H9 (cell line): ENCODE results near the gene MRTFB. TPM values are rescaled to one million over a fixed set of nuclear protein-coding genes. Genes with fewer than 3 reads are reported as not detected.

ENCODE experiments used
- DNase-seq: peaks from one replicate; pipeline ENCODE4 v3.0.0-alpha.2; 2017
- H2AFZ ChIP-seq: one replicate; pipeline ENCODE4 v1.6.1; 2013; ENCODE audit warnings: mild to moderate bottlenecking, low read length, control low read depth, moderate library complexity
- H2AK5ac ChIP-seq: 2 replicates; pipeline ENCODE4 v1.6.1; 2013; ENCODE audit warnings: low read length, control low read depth, mixed read lengths; ENCODE audit not compliant: insufficient read length
- H2BK120ac ChIP-seq: one replicate; pipeline ENCODE4 v1.6.1; 2013; ENCODE audit warnings: low read depth, mild to moderate bottlenecking, low read length, control low read depth, inconsistent platforms; ENCODE audit not compliant: poor library complexity, severe bottlenecking
- H2BK12ac ChIP-seq: 2 replicates; pipeline ENCODE4 v1.6.1; 2013; ENCODE audit warnings: low read length, control low read depth, mixed read lengths, low read depth; ENCODE audit not compliant: insufficient read length
- H2BK15ac ChIP-seq: 2 replicates; pipeline ENCODE4 v1.6.1; 2013; ENCODE audit warnings: low read depth, low read length, control low read depth
- H2BK20ac ChIP-seq: one replicate; pipeline ENCODE4 v1.6.1; 2013; ENCODE audit warnings: low read depth, mild to moderate bottlenecking, low read length, control low read depth, inconsistent platforms; ENCODE audit not compliant: poor library complexity, severe bottlenecking
- H2BK5ac ChIP-seq: 2 replicates; pipeline ENCODE4 v1.6.1; 2013; ENCODE audit warnings: low read length, control low read depth, mixed read lengths; ENCODE audit not compliant: insufficient read length
- H3K14ac ChIP-seq: 2 replicates; pipeline ENCODE4 v1.6.1; 2013; ENCODE audit warnings: low read length, control low read depth; ENCODE audit not compliant: insufficient read depth
- H3K18ac ChIP-seq: 2 replicates; pipeline ENCODE4 v1.6.1; 2013; ENCODE audit warnings: low read depth, mild to moderate bottlenecking, mixed read lengths, low read length, control low read depth; ENCODE audit not compliant: insufficient read length
- H3K23ac ChIP-seq: 2 replicates; pipeline ENCODE4 v1.6.1; 2013; ENCODE audit warnings: low read length, control low read depth, mixed read lengths, low read depth; ENCODE audit not compliant: insufficient read length
- H3K23me2 ChIP-seq: 2 replicates; pipeline ENCODE4 v1.6.1; 2013; ENCODE audit warnings: low read depth, mild to moderate bottlenecking, mixed read lengths, low read length, control low read depth; ENCODE audit not compliant: insufficient read length, poor library complexity, severe bottlenecking
- H3K27ac ChIP-seq: 2 replicates; pipeline ENCODE4 v1.5.1; 2013; ENCODE audit warnings: low read length, control low read depth, mixed read lengths, low read depth; ENCODE audit not compliant: insufficient read length
- H3K27me3 ChIP-seq: 2 replicates; pipeline ENCODE4 v1.6.1; 2013; ENCODE audit warnings: low read length, control low read depth, inconsistent platforms; ENCODE audit not compliant: insufficient read depth
- H3K4ac ChIP-seq: 2 replicates; pipeline ENCODE4 v1.6.1; 2013; ENCODE audit warnings: low read depth, mild to moderate bottlenecking, control low read depth, inconsistent platforms, low read length, moderate library complexity
- H3K4me1 ChIP-seq: 2 replicates; pipeline ENCODE4 v1.6.1; 2013; ENCODE audit warnings: low read length, control low read depth, inconsistent platforms; ENCODE audit not compliant: insufficient read depth
- H3K4me2 ChIP-seq: 2 replicates; pipeline ENCODE4 v1.6.1; 2013; ENCODE audit warnings: low read length, control low read depth, mixed read lengths; ENCODE audit not compliant: insufficient read length, insufficient read depth
- H3K56ac ChIP-seq: 2 replicates; pipeline ENCODE4 v1.6.1; 2013; ENCODE audit warnings: low read depth, mild to moderate bottlenecking, mixed read lengths, low read length, control low read depth; ENCODE audit not compliant: insufficient read length
- H3K79me1 ChIP-seq: 2 replicates; pipeline ENCODE4 v1.6.1; 2013; ENCODE audit warnings: low read depth, mild to moderate bottlenecking, moderate library complexity, low read length, control low read depth, inconsistent platforms; ENCODE audit not compliant: insufficient read depth, poor library complexity, severe bottlenecking
- H3K79me2 ChIP-seq: 2 replicates; pipeline ENCODE4 v1.6.1; 2013; ENCODE audit warnings: low read length, control low read depth, inconsistent platforms; ENCODE audit not compliant: insufficient read depth
- H3K9ac ChIP-seq: 2 replicates; pipeline ENCODE4 v1.6.1; 2013; ENCODE audit warnings: low read length, control low read depth, mixed read lengths; ENCODE audit not compliant: insufficient read length; ENCODE audit errors: extremely low read depth
- H3K9me3 ChIP-seq: one replicate; pipeline ENCODE4 v1.6.1; 2013; ENCODE audit warnings: low read depth, low read length, inconsistent platforms; ENCODE audit not compliant: control insufficient read depth
- H3T11ph ChIP-seq: one replicate; pipeline ENCODE4 v1.6.1; 2013; ENCODE audit warnings: mild to moderate bottlenecking, low read length, control low read depth, inconsistent platforms
- H4K20me1 ChIP-seq: one replicate; pipeline ENCODE4 v1.6.1; 2013; ENCODE audit not compliant: control insufficient read depth, insufficient read length, insufficient read depth
- H4K5ac ChIP-seq: 2 replicates; pipeline ENCODE4 v1.6.1; 2013; ENCODE audit warnings: low read depth, mild to moderate bottlenecking, mixed read lengths, low read length, control low read depth; ENCODE audit not compliant: insufficient read length
- H4K8ac ChIP-seq: replicated peaks from 2 replicates; pipeline ENCODE4 v1.6.1; 2013; ENCODE audit warnings: low read length, control low read depth, mixed read lengths, low read depth; ENCODE audit not compliant: insufficient read length
- H4K91ac ChIP-seq: 2 replicates; pipeline ENCODE4 v1.6.1; 2013; ENCODE audit warnings: low read depth, mild to moderate bottlenecking, moderate library complexity, mixed read lengths, low read length, control low read depth; ENCODE audit not compliant: insufficient read length
- H3K27ac Mint-ChIP-seq, 3 experiments: 2 replicates in 2 of 3; 3 replicates in 1 of 3; pipeline ENCODE4 v1.8.0; 2020 to 2021; ENCODE audit warnings: mixed read lengths in 3 of 3, mild to moderate bottlenecking in 1 of 3, moderate library complexity in 1 of 3
- H3K27me3 Mint-ChIP-seq: 2 replicates; pipeline ENCODE4 v1.8.0; 2021; ENCODE audit warnings: low read depth, mild to moderate bottlenecking, moderate library complexity, mixed read lengths
- H3K36me3 Mint-ChIP-seq, 3 experiments: 2 replicates in 2 of 3; 3 replicates in 1 of 3; pipeline ENCODE4 v1.8.0; 2020 to 2021; ENCODE audit warnings: low read depth in 3 of 3, mixed read lengths in 3 of 3; ENCODE audit not compliant: insufficient read depth in 1 of 3
- H3K4me1 Mint-ChIP-seq, 2 experiments: 2 replicates each; pipeline ENCODE4 v1.8.0; 2020; ENCODE audit warnings: mixed read lengths in 2 of 2
- H3K4me3 Mint-ChIP-seq, 2 experiments: 2 replicates in 1 of 2; 3 replicates in 1 of 2; pipeline ENCODE4 v1.8.0; 2020 to 2021; ENCODE audit warnings: mild to moderate bottlenecking in 2 of 2, mixed read lengths in 2 of 2, moderate library complexity in 1 of 2
- H3K9me3 Mint-ChIP-seq, 2 experiments: 2 replicates in 1 of 2; 3 replicates in 1 of 2; pipeline ENCODE4 v1.8.0; 2020; ENCODE audit warnings: mild to moderate bottlenecking in 2 of 2, mixed read lengths in 2 of 2, moderate library complexity in 1 of 2
- total RNA-seq: library from RNA; stranded (reverse); gene quantifications from 2 replicates; pipeline ENCODE4 v1.2.1, GENCODE V29; 2021
- TF ChIP-seq, protein P1 (sequence below): fragments of 200-600 bp; sonication (generic); conservative IDR thresholded peaks from 3 replicates; pipeline ENCODE4 v1.8.0; 2021; ENCODE audit warnings: antibody characterized with exemption, mild to moderate bottlenecking

The MRTFB gene
- total RNA-seq, 1 experiment from 2014 or later: 29.9 TPM

DNA sequence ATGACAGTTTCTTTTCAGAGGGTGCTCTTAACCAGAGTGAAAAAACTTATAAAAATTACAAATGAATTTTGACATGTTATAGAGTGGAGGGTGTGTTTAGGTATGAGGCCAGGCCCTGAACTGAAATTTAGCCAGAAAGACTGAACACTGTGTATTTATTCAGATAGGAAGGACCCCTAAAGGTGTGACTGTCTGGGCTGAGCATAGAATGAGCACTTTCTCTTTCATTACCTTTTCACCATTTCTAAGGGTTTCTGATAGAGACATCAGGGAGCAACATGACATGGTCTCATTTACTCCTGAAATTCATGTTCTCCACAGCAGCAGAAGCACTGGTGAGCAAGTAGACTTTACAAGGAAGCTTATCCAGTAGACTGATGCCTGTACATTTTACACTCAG lies 32.9 kb downstream of the MRTFB start:
- Mint-ChIP-seq H3K4me1 (peaks cover 25 to 29% of the 10 kb centered on the region in 2 experiments), H3K9me3 (peaks cover 0 to 2% of the 10 kb centered on the region in 2 experiments; a peak in 1 of 5 replicates), H3K4me3 (no peak overlapping the region), H3K27ac (no peak overlapping the region), H3K36me3 (no peaks in the 10 kb centered on the region), H3K27me3 (no peaks in the 10 kb centered on the region)
- Histone ChIP-seq H3K4me2 (no peak overlapping the region), H2BK12ac (no peak overlapping the region), H3K56ac (no peak overlapping the region), H3K27ac (no peak overlapping the region), H3K9ac (no peak overlapping the region), H3K23ac (no peak overlapping the region), H4K91ac (no peak overlapping the region), H4K8ac (no peak overlapping the region), H3K9me3 (no peaks in the 10 kb centered on the region), H2AK5ac (no peak overlapping the region), H4K20me1 (no peaks in the 10 kb centered on the region), H2BK15ac (no peak overlapping the region), H2BK120ac (no peak overlapping the region), H2AFZ (no peak overlapping the region), H3K79me2 (no peaks in the 10 kb centered on the region; the same call in 1 of the 2 replicates), H3K4ac (no peak overlapping the region), H4K5ac (no peak overlapping the region), H2BK20ac (no peak overlapping the region), H3K27me3 (no peaks in the 10 kb centered on the region), H3K14ac (no peak overlapping the region), H3T11ph (no peak overlapping the region), H3K23me2 (no peaks in the 10 kb centered on the region), H3K79me1 (peaks cover 7% of the 10 kb centered on the region), H3K4me1 (no peaks in the 10 kb centered on the region; the same call in 1 of the 2 replicates), H3K18ac (no peak overlapping the region), H2BK5ac (no peak overlapping the region)
- TF ChIP-seq, protein P1, sequence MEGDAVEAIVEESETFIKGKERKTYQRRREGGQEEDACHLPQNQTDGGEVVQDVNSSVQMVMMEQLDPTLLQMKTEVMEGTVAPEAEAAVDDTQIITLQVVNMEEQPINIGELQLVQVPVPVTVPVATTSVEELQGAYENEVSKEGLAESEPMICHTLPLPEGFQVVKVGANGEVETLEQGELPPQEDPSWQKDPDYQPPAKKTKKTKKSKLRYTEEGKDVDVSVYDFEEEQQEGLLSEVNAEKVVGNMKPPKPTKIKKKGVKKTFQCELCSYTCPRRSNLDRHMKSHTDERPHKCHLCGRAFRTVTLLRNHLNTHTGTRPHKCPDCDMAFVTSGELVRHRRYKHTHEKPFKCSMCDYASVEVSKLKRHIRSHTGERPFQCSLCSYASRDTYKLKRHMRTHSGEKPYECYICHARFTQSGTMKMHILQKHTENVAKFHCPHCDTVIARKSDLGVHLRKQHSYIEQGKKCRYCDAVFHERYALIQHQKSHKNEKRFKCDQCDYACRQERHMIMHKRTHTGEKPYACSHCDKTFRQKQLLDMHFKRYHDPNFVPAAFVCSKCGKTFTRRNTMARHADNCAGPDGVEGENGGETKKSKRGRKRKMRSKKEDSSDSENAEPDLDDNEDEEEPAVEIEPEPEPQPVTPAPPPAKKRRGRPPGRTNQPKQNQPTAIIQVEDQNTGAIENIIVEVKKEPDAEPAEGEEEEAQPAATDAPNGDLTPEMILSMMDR: no peak
- DNase-seq: no peak
